Measurements from ENCODE around the gene DUT. TPM values are rescaled to one million over a fixed set of nuclear protein-coding genes. Genes with fewer than 3 reads are reported as not detected.

The DUT gene
- total and polyA plus RNA-seq, 2 experiments from 2014 or later, result 78.0 to 149 TPM

GRCh38 chr15:48309740-48310139 lies 21.5 kb upstream of the DUT start:
- in situ Hi-C loops (cut with MboI), result no loop called here
- Histone ChIP-seq H3K4me2 (ENCODE audit: unreplicated experiment) (no peak overlapping the region), H3K9me2 (ENCODE audit: insufficient read depth) (no peaks in the 10 kb centered on the region), H4K20me1 (ENCODE audit: insufficient read depth) (no peaks in the 10 kb centered on the region), H3K9me3 (ENCODE audit: low read depth) (no peaks in the 10 kb centered on the region), H3K4me1 (ENCODE audit: insufficient read depth) (no peaks in the 10 kb centered on the region), H3K27ac (no peak overlapping the region), H3K4me3 (no peak overlapping the region), H2AFZ (no peak overlapping the region), H3K9ac (no peak overlapping the region), H3K27me3 (replicated peaks; ENCODE audit: insufficient read depth) (no peaks in the 10 kb centered on the region), H3F3A (ENCODE audit: insufficient read depth) (no peaks in the 10 kb centered on the region), H3K36me3 (ENCODE audit: low read depth) (no peaks in the 10 kb centered on the region), H3K79me2 (ENCODE audit: insufficient read depth) (no peaks in the 10 kb centered on the region)
- TF ChIP-seq EZH2phosphoT487 (IDR thresholded peaks at IDR 0.05; ENCODE audit: insufficient read depth, low read depth) (no peak), EZH2 (IDR thresholded peaks at IDR 0.05; ENCODE audit: insufficient read depth, poor library complexity, severe bottlenecking) (no peak)
- 45 to 53% methylated on average over 2 of the region's 2 CpGs for WGBS, 2 experiments (ENCODE audit: low coverage in 1 of 2, low lambda C conversion rate in 2 of 2, missing lambda C conversion rate in 2 of 2)
- no peak for DNase-seq

GRCh38 chr15:48313216-48313615 lies 18.0 kb upstream of the DUT start:
- H3K79me2 ChIP-seq (ENCODE audit: insufficient read depth), result no peaks in the 10 kb centered on the region
- DNase-seq, result no peak
- no peaks in the 10 kb centered on the region for H3K27me3 ChIP-seq (replicated peaks; ENCODE audit: insufficient read depth)
- in situ Hi-C loops (cut with MboI), result no loop called here
- H3K4me3 ChIP-seq, result no peak overlapping the region
- no peak overlapping the region for H3K4me2 ChIP-seq (ENCODE audit: unreplicated experiment)
- TF ChIP-seq EZH2 (IDR thresholded peaks at IDR 0.05; ENCODE audit: insufficient read depth, poor library complexity, severe bottlenecking), result no peak
- no peak overlapping the region for H3K9ac ChIP-seq
- H3K4me1 ChIP-seq (ENCODE audit: insufficient read depth), result no peaks in the 10 kb centered on the region
- 78 to 84% methylated on average over 2 of the region's 2 CpGs for WGBS, 2 experiments (ENCODE audit: low coverage in 1 of 2, low lambda C conversion rate in 2 of 2, missing lambda C conversion rate in 2 of 2)
- H3K9me3 ChIP-seq (ENCODE audit: low read depth), result no peaks in the 10 kb centered on the region
- H4K20me1 ChIP-seq (ENCODE audit: insufficient read depth), result no peaks in the 10 kb centered on the region
- no peaks in the 10 kb centered on the region for H3F3A ChIP-seq (ENCODE audit: insufficient read depth)
- H3K36me3 ChIP-seq (ENCODE audit: low read depth), result no peaks in the 10 kb centered on the region
- no peaks in the 10 kb centered on the region for H3K9me2 ChIP-seq (ENCODE audit: insufficient read depth)
- H2AFZ ChIP-seq, result no peak overlapping the region
- no peak overlapping the region for H3K27ac ChIP-seq

- in situ Hi-C loops (cut with MboI), result no loop called here
- Histone ChIP-seq H3K79me2 (ENCODE audit: insufficient read depth) (no peaks in the 10 kb centered on the region), H3K4me3 (no peak overlapping the region), H3K36me3 (ENCODE audit: low read depth) (no peaks in the 10 kb centered on the region), H2AFZ (no peak overlapping the region), H3K4me1 (ENCODE audit: insufficient read depth) (no peaks in the 10 kb centered on the region), H3F3A (ENCODE audit: insufficient read depth) (no peaks in the 10 kb centered on the region), H3K27ac (no peak overlapping the region), H3K4me2 (ENCODE audit: unreplicated experiment) (no peak overlapping the region), H4K20me1 (ENCODE audit: insufficient read depth) (no peaks in the 10 kb centered on the region), H3K9me2 (ENCODE audit: insufficient read depth) (no peaks in the 10 kb centered on the region), H3K9me3 (ENCODE audit: low read depth) (no peaks in the 10 kb centered on the region), H3K9ac (no peak overlapping the region), H3K27me3 (replicated peaks; ENCODE audit: insufficient read depth) (no peaks in the 10 kb centered on the region)
- no peak for TF ChIP-seq EZH2 (IDR thresholded peaks at IDR 0.05; ENCODE audit: insufficient read depth, poor library complexity, severe bottlenecking)
- no peak for TF ChIP-seq EZH2phosphoT487 (IDR thresholded peaks at IDR 0.05; ENCODE audit: insufficient read depth, low read depth)
- DNase-seq, result no peak
- WGBS, 2 experiments (ENCODE audit: low coverage in 1 of 2, low lambda C conversion rate in 2 of 2, missing lambda C conversion rate in 2 of 2), result 71 to 74% methylated on average over 10 of the region's 10 CpGs
These were observed 16.2 kb upstream of the DUT start for GRCh38 chr15:48315041-48315440.

- no peaks in the 10 kb centered on the region for H3F3A ChIP-seq (ENCODE audit: insufficient read depth)
- H3K27me3 ChIP-seq (replicated peaks; ENCODE audit: insufficient read depth), result no peaks in the 10 kb centered on the region
- in situ Hi-C loops (cut with MboI), result no loop called here
- no peak overlapping the region for H3K4me3 ChIP-seq
- H3K4me2 ChIP-seq (ENCODE audit: unreplicated experiment), result no peak overlapping the region
- H3K9me3 ChIP-seq (ENCODE audit: low read depth), result no peaks in the 10 kb centered on the region
- H3K9me2 ChIP-seq (ENCODE audit: insufficient read depth), result no peaks in the 10 kb centered on the region
- TF ChIP-seq EZH2phosphoT487 (IDR thresholded peaks at IDR 0.05; ENCODE audit: insufficient read depth, low read depth) (no peak), EZH2 (IDR thresholded peaks at IDR 0.05; ENCODE audit: insufficient read depth, poor library complexity, severe bottlenecking) (no peak)
- H4K20me1 ChIP-seq (ENCODE audit: insufficient read depth), result no peaks in the 10 kb centered on the region
- H3K9ac ChIP-seq, result no peak overlapping the region
- no peaks in the 10 kb centered on the region for H3K79me2 ChIP-seq (ENCODE audit: insufficient read depth)
- no peaks in the 10 kb centered on the region for H3K36me3 ChIP-seq (ENCODE audit: low read depth)
- no peak overlapping the region for H2AFZ ChIP-seq
- no peak for DNase-seq
- H3K27ac ChIP-seq, result no peak overlapping the region
- H3K4me1 ChIP-seq (ENCODE audit: insufficient read depth), result no peaks in the 10 kb centered on the region
- WGBS, 2 experiments (ENCODE audit: low coverage in 1 of 2, low lambda C conversion rate in 2 of 2, missing lambda C conversion rate in 2 of 2), result 77 to 91% methylated on average over 2 of the region's 2 CpGs
These were observed 14.0 kb upstream of the DUT start for GRCh38 chr15:48317221-48317620.

GRCh38 chr15:48318131-48318530 lies 13.1 kb upstream of the DUT start:
- DNase-seq, result no peak
- H3K4me3 ChIP-seq, result no peak overlapping the region
- no peaks in the 10 kb centered on the region for H3K4me1 ChIP-seq (ENCODE audit: insufficient read depth)
- H3K9ac ChIP-seq, result no peak overlapping the region
- H3F3A ChIP-seq (ENCODE audit: insufficient read depth), result no peaks in the 10 kb centered on the region
- no peak overlapping the region for H2AFZ ChIP-seq
- no peaks in the 10 kb centered on the region for H3K9me3 ChIP-seq (ENCODE audit: low read depth)
- H3K27ac ChIP-seq, result no peak overlapping the region
- H3K9me2 ChIP-seq (ENCODE audit: insufficient read depth), result no peaks in the 10 kb centered on the region
- H3K4me2 ChIP-seq (ENCODE audit: unreplicated experiment), result no peak overlapping the region
- H3K79me2 ChIP-seq (ENCODE audit: insufficient read depth), result no peaks in the 10 kb centered on the region
- H3K36me3 ChIP-seq (ENCODE audit: low read depth), result no peaks in the 10 kb centered on the region
- no peak for TF ChIP-seq EZH2 (IDR thresholded peaks at IDR 0.05; ENCODE audit: insufficient read depth, poor library complexity, severe bottlenecking)
- no peak for TF ChIP-seq EZH2phosphoT487 (IDR thresholded peaks at IDR 0.05; ENCODE audit: insufficient read depth, low read depth)
- in situ Hi-C loops (cut with MboI), result no loop called here
- H4K20me1 ChIP-seq (ENCODE audit: insufficient read depth), result no peaks in the 10 kb centered on the region
- WGBS, 2 experiments (ENCODE audit: low coverage in 1 of 2, low lambda C conversion rate in 2 of 2, missing lambda C conversion rate in 2 of 2), result 61 to 73% methylated on average over 6 of the region's 6 CpGs
- no peaks in the 10 kb centered on the region for H3K27me3 ChIP-seq (replicated peaks; ENCODE audit: insufficient read depth)
